Measurements from ENCODE around the gene RBP3. TPM values are rescaled to one million over a fixed set of nuclear protein-coding genes. Genes with fewer than 3 reads are reported as not detected.
A peak's percentile ranks its signal among the peaks of the same experiment; 100 is the strongest.

The RBP3 gene
- total RNA-seq, 2 experiments from 2014 or later = not detected

- no peaks in the 10 kb centered on the region for H3K36me3 Mint-ChIP-seq (ENCODE audit: low read depth)
Measured at GRCh38 chr10:47397256-47397655, 49.1 kb downstream of the RBP3 start.

GRCh38 chr10:47400251-47400650 is 52.1 kb downstream of the RBP3 start:
- intact Hi-C loops (cut with DNase I, micrococcal nuclease) = no loop called here
- H3K4me1 Mint-ChIP-seq = no peaks in the 10 kb centered on the region
- no peaks in the 10 kb centered on the region for H3K9me3 Mint-ChIP-seq (ENCODE audit: low read depth)
- ATAC-seq (no peak), DNase-seq (no peak)
- no peaks in the 10 kb centered on the region for H3K36me3 Mint-ChIP-seq (ENCODE audit: low read depth)
- H3K4me3 Mint-ChIP-seq = no peak overlapping the region
- ChIA-PET CTCF (no interaction called here), POLR2A (no interaction called here)
- H3K27me3 Mint-ChIP-seq = peaks cover 10% of the 10 kb centered on the region
- no peak overlapping the region for H3K27ac Mint-ChIP-seq

More at GRCh38 chr10:47397256-47397655, 49.1 kb downstream of the RBP3 start:
- CTCF ChIA-PET = no interaction called here
- no peaks in the 10 kb centered on the region for H3K9me3 Mint-ChIP-seq (ENCODE audit: low read depth)
- POLR2A ChIA-PET = no interaction called here
- H3K27ac Mint-ChIP-seq = no peak overlapping the region
- no peak overlapping the region for H3K4me3 Mint-ChIP-seq
- intact Hi-C loops (cut with DNase I, micrococcal nuclease) = no loop called here
- H3K4me1 Mint-ChIP-seq = no peaks in the 10 kb centered on the region
- peaks cover 16% of the 10 kb centered on the region for H3K27me3 Mint-ChIP-seq
- DNase-seq (no peak), ATAC-seq (no peak)

- no peak overlapping the region for H3K4me3 Mint-ChIP-seq
- ChIA-PET POLR2A (no interaction called here), CTCF (no interaction called here)
- H3K27me3 Mint-ChIP-seq = peaks cover 8% of the 10 kb centered on the region
- no peaks in the 10 kb centered on the region for H3K9me3 Mint-ChIP-seq (ENCODE audit: low read depth)
- DNase-seq (no peak), ATAC-seq (no peak)
- no peak overlapping the region for H3K27ac Mint-ChIP-seq
- intact Hi-C loops (cut with DNase I, micrococcal nuclease) = no loop called here
- H3K4me1 Mint-ChIP-seq = no peaks in the 10 kb centered on the region
- H3K36me3 Mint-ChIP-seq (ENCODE audit: low read depth) = no peaks in the 10 kb centered on the region
Measured at GRCh38 chr10:47400786-47401185, 52.6 kb downstream of the RBP3 start.

GRCh38 chr10:47401210-47401609 is 53.0 kb downstream of the RBP3 start:
- H3K27me3 Mint-ChIP-seq = peaks cover 8% of the 10 kb centered on the region
- no peak overlapping the region for H3K4me3 Mint-ChIP-seq
- no peak for DNase-seq
- no peak overlapping the region for H3K27ac Mint-ChIP-seq
- intact Hi-C loops (cut with DNase I, micrococcal nuclease) = no loop called here
- ChIA-PET POLR2A (no interaction called here), CTCF (no interaction called here)
- H3K9me3 Mint-ChIP-seq (ENCODE audit: low read depth) = no peaks in the 10 kb centered on the region
- no peak for ATAC-seq
- H3K4me1 Mint-ChIP-seq = no peaks in the 10 kb centered on the region
- H3K36me3 Mint-ChIP-seq (ENCODE audit: low read depth) = no peaks in the 10 kb centered on the region

GRCh38 chr10:47401874-47402640 is 53.9 kb downstream of the RBP3 start:
- Mint-ChIP-seq H3K9me3 (ENCODE audit: low read depth) (no peaks in the 10 kb centered on the region), H3K36me3 (ENCODE audit: low read depth) (no peaks in the 10 kb centered on the region), H3K4me1 (no peaks in the 10 kb centered on the region), H3K27ac (no peak overlapping the region), H3K27me3 (no peaks in the 10 kb centered on the region), H3K4me3 (no peak overlapping the region)
- DNase-seq (no peak), ATAC-seq (no peak)
- CTCF ChIA-PET = no interaction called here
- intact Hi-C loops (cut with DNase I, micrococcal nuclease) = no loop called here
- POLR2A ChIA-PET = no interaction called here

GRCh38 chr10:47402641-47403301 is 54.6 kb downstream of the RBP3 start:
- DNase-seq (no peak), ATAC-seq (no peak)
- Mint-ChIP-seq H3K4me1 (no peaks in the 10 kb centered on the region), H3K4me3 (no peak overlapping the region), H3K9me3 (ENCODE audit: low read depth) (no peaks in the 10 kb centered on the region), H3K36me3 (ENCODE audit: low read depth) (no peaks in the 10 kb centered on the region), H3K27ac (no peak overlapping the region), H3K27me3 (no peaks in the 10 kb centered on the region)
- POLR2A ChIA-PET = no interaction called here
- CTCF ChIA-PET = no interaction called here
- intact Hi-C loops (cut with DNase I, micrococcal nuclease) = no loop called here

- ATAC-seq = no peak
- CTCF ChIA-PET = no interaction called here
Measured at GRCh38 chr10:47403446-47404318, 55.5 kb downstream of the RBP3 start.

GRCh38 chr10:47404446-47404845 is 56.3 kb downstream of the RBP3 start:
- no peaks in the 10 kb centered on the region for H3K4me1 Mint-ChIP-seq
- H3K27me3 Mint-ChIP-seq = no peaks in the 10 kb centered on the region
- no peak for DNase-seq
- no peak overlapping the region for H3K27ac Mint-ChIP-seq
- no peaks in the 10 kb centered on the region for H3K9me3 Mint-ChIP-seq (ENCODE audit: low read depth)
- H3K4me3 Mint-ChIP-seq = no peak overlapping the region
- ChIA-PET CTCF (no interaction called here), POLR2A (no interaction called here)
- ATAC-seq = no peak
- no peaks in the 10 kb centered on the region for H3K36me3 Mint-ChIP-seq (ENCODE audit: low read depth)
- intact Hi-C loops (cut with DNase I, micrococcal nuclease) = no loop called here

More at GRCh38 chr10:47403446-47404318, 55.5 kb downstream of the RBP3 start:
- peak; percentile 35 for DNase-seq
- no peaks in the 10 kb centered on the region for H3K9me3 Mint-ChIP-seq (ENCODE audit: low read depth)
- no peaks in the 10 kb centered on the region for H3K36me3 Mint-ChIP-seq (ENCODE audit: low read depth)
- no peak overlapping the region for H3K4me3 Mint-ChIP-seq
- H3K27me3 Mint-ChIP-seq = no peaks in the 10 kb centered on the region
- intact Hi-C loops (cut with DNase I, micrococcal nuclease) = no loop called here
- POLR2A ChIA-PET = no interaction called here
- no peak overlapping the region for H3K27ac Mint-ChIP-seq
- no peaks in the 10 kb centered on the region for H3K4me1 Mint-ChIP-seq

- no peak overlapping the region for H3K27ac Mint-ChIP-seq
- no peak overlapping the region for H3K4me3 Mint-ChIP-seq
- H3K9me3 Mint-ChIP-seq (ENCODE audit: low read depth) = no peaks in the 10 kb centered on the region
- H3K27me3 Mint-ChIP-seq = no peaks in the 10 kb centered on the region
- no peak for DNase-seq
- intact Hi-C loops (cut with DNase I, micrococcal nuclease) = no loop called here
- CTCF ChIA-PET = no interaction called here
- no peaks in the 10 kb centered on the region for H3K36me3 Mint-ChIP-seq (ENCODE audit: low read depth)
- no peaks in the 10 kb centered on the region for H3K4me1 Mint-ChIP-seq
- POLR2A ChIA-PET = no interaction called here
- no peak for ATAC-seq
Measured at GRCh38 chr10:47404937-47405336, 56.8 kb downstream of the RBP3 start.

- Mint-ChIP-seq H3K4me1 (no peaks in the 10 kb centered on the region), H3K27me3 (no peaks in the 10 kb centered on the region), H3K4me3 (no peak overlapping the region), H3K9me3 (ENCODE audit: low read depth) (no peaks in the 10 kb centered on the region), H3K36me3 (ENCODE audit: low read depth) (no peaks in the 10 kb centered on the region), H3K27ac (no peak overlapping the region)
- ChIA-PET CTCF (interaction anchor here (0.6 kb wide), 1 partner anchor 10 kb away, joined by 3 read pairs; no protein-coding TSS in a partner anchor), POLR2A (no interaction called here)
- intact Hi-C loops (cut with DNase I, micrococcal nuclease) = no loop called here
- no peak for ATAC-seq
- no peak for DNase-seq
Measured at GRCh38 chr10:47405857-47406547, 57.8 kb downstream of the RBP3 start.

GRCh38 chr10:47406548-47406869 is 58.3 kb downstream of the RBP3 start:
- intact Hi-C loops (cut with DNase I, micrococcal nuclease) = no loop called here
- H3K36me3 Mint-ChIP-seq (ENCODE audit: low read depth) = no peaks in the 10 kb centered on the region
- ATAC-seq (no peak), DNase-seq (no peak)
- no peak overlapping the region for H3K27ac Mint-ChIP-seq
- H3K9me3 Mint-ChIP-seq (ENCODE audit: low read depth) = no peaks in the 10 kb centered on the region
- H3K4me1 Mint-ChIP-seq = no peaks in the 10 kb centered on the region
- ChIA-PET POLR2A (no interaction called here), CTCF (no interaction called here)
- no peak overlapping the region for H3K4me3 Mint-ChIP-seq
- H3K27me3 Mint-ChIP-seq = no peaks in the 10 kb centered on the region

Measured in activated CD4-positive, alpha-beta T cell treated with anti-CD3 and anti-CD28 coated beads for 36 hours (primary cell).